Rectal smooth muscle tissue (tissue), 1 donor: ENCODE data around the gene OR9I1.

Experiments
- H3K27ac ChIP-seq: one replicate; pipeline ENCODE4 v1.7.0; 2013; ENCODE audit warnings: low read depth, low read length, inconsistent platforms
- H3K27me3 ChIP-seq: one replicate; pipeline ENCODE4 v1.7.0; 2013; ENCODE audit warnings: low read length; ENCODE audit not compliant: control insufficient read depth, insufficient read depth
- H3K36me3 ChIP-seq: one replicate; pipeline ENCODE4 v1.7.0; 2013; ENCODE audit warnings: low read length; ENCODE audit not compliant: control insufficient read depth, insufficient read depth
- H3K4me1 ChIP-seq: one replicate; pipeline ENCODE4 v1.7.0; 2013; ENCODE audit warnings: low read length; ENCODE audit not compliant: control insufficient read depth, insufficient read depth
- H3K4me3 ChIP-seq: one replicate; pipeline ENCODE4 v1.7.0; 2013; ENCODE audit warnings: low read length
- H3K9ac ChIP-seq: one replicate; pipeline ENCODE4 v1.7.0; 2013; ENCODE audit warnings: low read length

Gene OR9I1, protein sequence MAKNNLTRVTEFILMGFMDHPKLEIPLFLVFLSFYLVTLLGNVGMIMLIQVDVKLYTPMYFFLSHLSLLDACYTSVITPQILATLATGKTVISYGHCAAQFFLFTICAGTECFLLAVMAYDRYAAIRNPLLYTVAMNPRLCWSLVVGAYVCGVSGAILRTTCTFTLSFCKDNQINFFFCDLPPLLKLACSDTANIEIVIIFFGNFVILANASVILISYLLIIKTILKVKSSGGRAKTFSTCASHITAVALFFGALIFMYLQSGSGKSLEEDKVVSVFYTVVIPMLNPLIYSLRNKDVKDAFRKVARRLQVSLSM

DNA sequence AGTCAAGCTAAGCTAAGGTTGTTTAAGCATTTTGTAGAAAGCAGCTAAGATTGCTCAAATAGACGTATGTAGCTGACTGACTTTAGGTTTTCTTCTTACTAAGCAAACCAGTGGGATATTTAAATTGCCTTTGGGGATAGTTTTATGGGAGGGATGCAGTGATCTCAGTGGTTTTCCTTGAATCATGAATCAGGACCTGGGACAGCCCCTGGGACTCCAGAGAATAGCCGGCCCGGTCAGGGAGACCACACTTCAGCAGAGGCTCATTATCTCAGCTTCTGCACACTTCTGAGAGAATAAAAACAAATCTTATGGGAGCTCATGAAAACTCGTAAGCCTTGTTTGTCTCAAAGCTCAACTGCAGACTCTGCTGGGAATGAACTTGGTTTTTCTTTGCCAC is at the start of gene OR9I1:
TSS of gene OR9I1 (minus strand) at position 62 of the 400 bp plus-strand sequence. CDS start 6,086 bp downstream, outside the sequence.
- Histone ChIP-seq H3K36me3 (no peaks in the 10 kb centered on the region), H3K4me1 (no peaks in the 10 kb centered on the region), H3K9ac (no peak within 1 kb of the TSS), H3K27me3 (no peaks in the 10 kb centered on the region), H3K27ac (no peak within 1 kb of the TSS), H3K4me3 (no peak within 1 kb of the TSS)

DNA sequence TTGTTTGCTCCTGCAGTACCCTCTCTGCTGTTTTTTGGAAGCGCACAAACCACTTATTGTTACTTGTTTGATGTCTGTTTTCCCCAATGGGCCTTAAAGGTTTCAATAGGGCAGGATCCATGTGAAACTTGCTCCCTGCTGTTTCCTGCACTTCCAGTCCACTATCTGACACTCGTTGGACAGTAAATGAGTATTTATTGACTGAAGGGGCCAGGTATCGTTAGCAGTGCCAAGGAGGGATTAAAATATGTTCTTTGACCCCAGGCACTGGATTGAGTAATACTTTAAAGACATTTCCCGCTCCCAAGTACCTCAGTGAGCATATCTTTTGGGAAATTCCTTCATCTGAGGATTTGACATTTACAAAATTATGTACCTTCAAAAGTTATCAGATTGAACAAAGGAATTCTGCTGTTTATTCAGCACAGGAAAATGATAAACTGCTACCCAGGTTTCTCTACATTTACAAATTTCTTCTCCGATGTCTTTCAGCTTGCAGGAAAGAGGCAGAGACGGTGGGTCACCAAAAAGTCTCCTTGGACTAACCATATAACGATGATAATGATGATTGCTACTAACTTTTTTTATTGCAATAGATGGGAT is 40.3 kb upstream of the OR9I1 start:
- Histone ChIP-seq H3K36me3 (no peaks in the 10 kb centered on the region), H3K4me1 (no peaks in the 10 kb centered on the region), H3K27ac (no peak overlapping the region), H3K9ac (no peak overlapping the region), H3K27me3 (no peaks in the 10 kb centered on the region), H3K4me3 (no peak overlapping the region)

DNA sequence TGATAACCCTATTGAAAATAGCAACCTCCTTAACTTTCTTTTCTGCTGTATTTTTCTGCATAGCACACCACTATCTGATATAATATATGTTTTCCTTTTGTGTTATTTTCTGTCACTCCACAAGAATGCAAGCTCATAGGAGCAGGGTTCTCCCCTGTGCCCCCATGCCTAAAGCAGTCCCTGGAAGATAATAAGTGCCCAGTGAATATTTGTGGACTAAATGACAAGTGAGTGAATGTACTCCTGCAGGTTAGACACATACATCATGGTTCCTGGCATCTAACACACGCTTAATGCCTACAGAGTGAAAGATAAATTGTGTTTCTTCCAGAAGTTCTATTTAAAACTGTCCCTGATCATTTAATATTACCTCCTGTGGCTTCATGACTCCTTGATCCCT is 39.7 kb upstream of the OR9I1 start:
- Histone ChIP-seq H3K27me3 (no peaks in the 10 kb centered on the region), H3K9ac (no peak overlapping the region), H3K36me3 (no peaks in the 10 kb centered on the region), H3K27ac (no peak overlapping the region), H3K4me1 (no peaks in the 10 kb centered on the region), H3K4me3 (no peak overlapping the region)

DNA sequence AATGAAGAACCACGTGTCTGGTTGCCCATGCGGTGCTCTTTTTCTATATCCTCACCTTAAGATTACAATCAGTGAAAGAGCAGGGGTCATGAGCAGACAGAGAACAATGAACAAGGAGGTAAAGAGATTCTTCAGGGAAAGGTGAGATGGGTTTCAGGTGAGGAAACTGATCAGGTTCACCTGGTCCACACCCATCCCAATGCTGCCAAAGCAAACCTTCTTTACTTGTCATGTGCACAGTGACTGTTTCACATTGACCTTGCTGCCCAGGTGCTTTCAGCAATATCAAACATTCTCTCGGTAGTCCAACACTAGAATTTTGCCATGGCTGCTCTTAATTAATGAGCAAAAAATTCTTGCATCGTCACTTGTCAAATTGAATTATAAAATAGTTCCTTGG is 39.1 kb upstream of the OR9I1 start:
- Histone ChIP-seq H3K9ac (no peak overlapping the region), H3K36me3 (no peaks in the 10 kb centered on the region), H3K4me3 (no peak overlapping the region), H3K27me3 (no peaks in the 10 kb centered on the region), H3K4me1 (no peaks in the 10 kb centered on the region), H3K27ac (no peak overlapping the region)

DNA sequence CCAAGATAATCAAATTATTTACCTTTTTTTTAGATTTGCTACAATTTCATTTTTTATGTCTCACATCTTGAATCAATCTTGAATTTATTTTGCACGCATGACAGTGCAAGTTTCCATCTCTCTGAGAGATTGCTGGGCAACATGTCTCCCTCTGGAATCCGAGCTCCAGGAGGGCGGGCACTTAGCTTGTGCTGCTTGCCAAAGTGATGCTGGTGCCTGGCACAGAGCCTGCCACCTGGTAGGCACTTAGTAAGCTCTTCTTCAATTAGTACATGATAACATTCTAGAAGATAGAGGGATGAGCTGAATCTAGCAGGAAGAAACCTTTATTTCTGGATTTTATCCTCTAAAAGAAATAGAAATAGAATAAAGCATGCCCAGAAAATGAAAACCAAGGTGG is 27.5 kb upstream of the OR9I1 start:
- no peaks in the 10 kb centered on the region for H3K4me1 ChIP-seq
- H3K9ac ChIP-seq: no peak overlapping the region
- H3K27me3 ChIP-seq: no peaks in the 10 kb centered on the region
- no peaks in the 10 kb centered on the region for H3K36me3 ChIP-seq
- no peak overlapping the region for H3K27ac ChIP-seq
- H3K4me3 ChIP-seq: no peak overlapping the region

DNA sequence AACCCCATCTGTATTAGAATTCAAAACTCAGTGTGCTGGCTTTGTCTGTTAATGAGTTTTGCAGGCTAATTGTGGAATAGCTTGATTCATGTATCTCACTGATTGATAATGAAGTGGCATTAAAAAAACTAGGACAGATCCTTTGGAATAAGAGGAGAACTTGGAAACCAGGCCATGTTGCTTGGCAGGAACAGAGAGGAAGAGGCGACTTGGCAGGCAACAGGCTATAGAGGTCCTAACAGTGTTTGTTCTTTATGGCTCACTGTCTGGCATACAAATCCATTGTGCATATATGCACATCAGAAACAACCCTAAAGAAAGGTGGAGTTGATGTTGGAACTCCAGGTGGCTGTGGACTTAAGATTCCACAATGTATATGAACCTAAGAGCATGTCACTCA is 17.4 kb upstream of the OR9I1 start:
- Histone ChIP-seq H3K9ac (no peak overlapping the region), H3K4me3 (no peak overlapping the region), H3K4me1 (no peaks in the 10 kb centered on the region), H3K27ac (no peak overlapping the region), H3K36me3 (no peaks in the 10 kb centered on the region), H3K27me3 (no peaks in the 10 kb centered on the region)

DNA sequence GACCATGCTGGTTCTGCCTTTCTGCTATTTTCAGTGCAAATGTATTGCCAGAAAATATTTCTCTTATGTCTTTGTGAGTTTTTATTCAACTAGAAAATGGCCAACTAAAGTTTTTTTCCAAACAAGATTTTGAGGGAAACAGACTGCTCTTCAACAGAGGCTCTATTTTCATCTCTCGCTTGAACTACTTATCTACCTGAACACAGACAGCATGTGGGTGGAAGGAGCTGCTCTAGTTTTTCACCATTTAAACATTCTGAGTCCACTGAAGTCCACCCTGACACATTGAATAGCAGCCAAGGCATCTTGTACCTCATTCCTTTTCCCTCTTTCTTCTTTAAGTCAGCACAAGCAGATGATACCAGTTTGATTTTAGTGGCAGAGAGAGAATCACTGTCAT is 9.8 kb upstream of the OR9I1 start:
- H3K9ac ChIP-seq: no peak overlapping the region
- no peak overlapping the region for H3K4me3 ChIP-seq
- H3K36me3 ChIP-seq: no peaks in the 10 kb centered on the region
- no peak overlapping the region for H3K27ac ChIP-seq
- H3K4me1 ChIP-seq: no peaks in the 10 kb centered on the region
- no peaks in the 10 kb centered on the region for H3K27me3 ChIP-seq

DNA sequence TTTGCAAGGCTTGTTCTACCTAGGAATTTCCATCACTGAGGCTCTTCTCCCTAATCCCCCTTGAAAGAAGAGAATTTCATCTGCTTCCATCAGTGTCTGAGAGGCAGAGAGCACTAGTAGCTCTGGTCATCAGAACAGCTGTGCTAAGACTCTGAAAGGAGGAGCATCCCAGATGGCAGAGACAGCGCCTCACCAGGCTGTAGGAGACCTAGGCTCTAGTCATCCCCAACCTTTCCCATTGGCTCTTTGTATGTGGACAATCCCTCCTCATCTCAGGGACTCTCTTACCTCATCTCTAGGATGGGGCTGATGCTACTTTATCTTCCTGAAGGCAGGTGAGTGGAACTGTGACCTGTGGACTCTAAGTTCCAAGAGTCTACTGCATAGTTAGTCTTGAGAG is 8.8 kb upstream of the OR9I1 start:
- Histone ChIP-seq H3K4me3 (no peak overlapping the region), H3K9ac (no peak overlapping the region), H3K36me3 (no peaks in the 10 kb centered on the region), H3K4me1 (no peaks in the 10 kb centered on the region), H3K27ac (no peak overlapping the region), H3K27me3 (no peaks in the 10 kb centered on the region)

DNA sequence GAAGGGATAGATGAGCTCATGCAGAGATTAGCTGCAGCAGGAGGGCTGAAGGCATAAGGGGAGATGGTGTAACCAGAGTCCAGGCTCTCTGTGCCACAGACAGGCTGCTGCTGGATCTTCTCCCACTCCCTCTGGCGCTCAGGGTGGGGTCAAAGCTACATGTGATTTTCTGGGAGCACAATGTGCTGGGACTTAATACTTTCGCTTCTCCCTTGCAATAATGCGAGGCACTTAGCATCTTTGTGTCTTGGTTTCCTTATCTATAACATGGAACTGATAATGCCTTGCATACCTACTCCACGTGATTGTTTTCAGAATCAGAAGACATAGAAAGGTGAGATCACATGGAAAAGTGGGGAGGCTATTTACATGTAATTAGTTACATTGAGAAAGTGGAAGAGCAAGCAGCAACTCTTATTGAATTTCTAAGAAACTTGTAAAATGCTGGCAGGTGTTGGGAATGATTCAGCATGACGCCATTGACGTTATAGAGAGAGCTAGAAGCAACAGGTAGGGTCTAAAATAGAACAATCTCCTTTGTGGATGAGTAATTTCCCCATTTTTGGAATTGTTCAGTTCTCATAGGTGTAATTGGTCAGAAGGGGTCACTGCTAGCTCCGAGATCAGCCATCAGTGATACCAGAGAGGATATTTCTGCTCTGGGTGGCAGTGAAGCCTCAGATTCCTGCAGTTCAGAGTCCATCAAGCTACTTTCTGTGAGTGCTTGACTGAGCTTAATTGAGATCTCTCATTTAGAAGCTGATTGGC is 8.2 kb upstream of the OR9I1 start:
- H3K27ac ChIP-seq: no peak overlapping the region
- H3K9ac ChIP-seq: no peak overlapping the region
- no peaks in the 10 kb centered on the region for H3K4me1 ChIP-seq
- H3K27me3 ChIP-seq: no peaks in the 10 kb centered on the region
- H3K36me3 ChIP-seq: no peaks in the 10 kb centered on the region
- H3K4me3 ChIP-seq: no peak overlapping the region

DNA sequence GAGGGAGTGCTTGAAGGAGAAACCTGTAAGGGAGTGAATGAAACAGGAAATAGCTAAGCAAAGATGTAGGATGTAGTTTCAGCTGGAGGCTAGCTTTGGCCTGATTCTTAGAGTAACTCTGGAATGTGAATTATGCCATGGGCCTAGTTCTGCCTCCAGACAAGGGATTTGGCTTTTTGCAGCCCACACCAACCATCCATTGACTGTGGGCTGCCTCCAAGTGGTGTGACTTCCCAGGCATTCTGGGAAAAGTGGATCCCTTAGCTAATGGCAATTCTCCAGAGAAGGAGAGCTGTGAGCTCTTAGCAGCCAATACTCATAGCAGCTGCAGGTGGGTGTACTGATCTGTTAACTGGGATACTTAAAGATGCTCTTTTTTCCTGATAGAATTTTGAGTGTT is 2.0 kb upstream of the OR9I1 start:
- Histone ChIP-seq H3K27ac (no peak overlapping the region), H3K4me3 (no peak overlapping the region), H3K4me1 (no peaks in the 10 kb centered on the region), H3K9ac (no peak overlapping the region), H3K27me3 (no peaks in the 10 kb centered on the region), H3K36me3 (no peaks in the 10 kb centered on the region)

DNA sequence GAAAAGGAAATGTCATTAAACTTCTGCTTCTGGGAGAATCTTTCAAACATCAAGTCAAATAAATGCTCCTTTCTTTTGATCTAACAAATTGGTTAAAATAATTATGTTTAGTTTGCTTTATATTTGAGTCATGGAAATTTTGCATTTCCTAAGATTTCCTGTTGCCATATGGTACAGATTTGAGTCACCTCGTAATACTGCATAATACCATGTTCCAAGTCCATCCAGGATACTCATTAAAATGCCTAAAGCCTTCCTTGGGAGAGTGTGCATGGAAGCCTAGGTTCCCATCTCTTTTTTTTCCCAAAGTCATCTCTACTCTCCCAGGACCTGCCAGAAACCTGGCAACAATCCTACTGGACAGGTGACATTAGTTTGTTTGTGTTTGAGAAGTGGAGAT is 4.2 kb downstream of the OR9I1 start:
- H3K4me1 ChIP-seq: no peaks in the 10 kb centered on the region
- no peaks in the 10 kb centered on the region for H3K27me3 ChIP-seq
- H3K4me3 ChIP-seq: no peak overlapping the region
- no peak overlapping the region for H3K9ac ChIP-seq
- no peaks in the 10 kb centered on the region for H3K36me3 ChIP-seq
- H3K27ac ChIP-seq: no peak overlapping the region

DNA sequence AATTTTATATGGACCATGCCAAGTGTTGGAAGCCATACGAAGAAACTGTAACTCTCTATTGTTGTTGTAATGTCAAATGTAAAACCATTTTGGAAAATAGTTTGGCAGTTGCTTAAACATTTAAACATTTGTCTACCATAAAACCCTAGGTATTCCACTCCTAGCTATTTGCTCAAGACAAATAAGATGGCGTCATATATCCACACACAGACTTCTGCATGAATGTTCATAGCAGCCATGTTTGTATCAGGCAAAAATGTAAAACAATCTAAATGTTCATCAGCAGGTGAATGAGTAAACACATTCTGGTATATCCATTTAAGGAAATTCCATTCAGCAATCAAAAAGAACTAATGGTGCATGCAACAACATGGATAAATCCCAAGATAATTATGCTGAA is 27.9 kb downstream of the OR9I1 start:
- Histone ChIP-seq H3K27me3 (no peaks in the 10 kb centered on the region), H3K9ac (no peak overlapping the region), H3K36me3 (no peaks in the 10 kb centered on the region), H3K4me1 (no peaks in the 10 kb centered on the region), H3K4me3 (no peak overlapping the region), H3K27ac (no peak overlapping the region)
